Activated effector memory CD4-positive, alpha-beta T cell treated with anti-CD3 and anti-CD28 coated beads, Interleukin-2, amount 50 U/mL, for 16 hours (primary cell): ENCODE results near the gene PLEKHF1.

Experiments
- DNase-seq: peaks from one replicate; pipeline ENCODE4 v3.0.0-alpha.2; 2020

The PLEKHF1 gene

DNA sequence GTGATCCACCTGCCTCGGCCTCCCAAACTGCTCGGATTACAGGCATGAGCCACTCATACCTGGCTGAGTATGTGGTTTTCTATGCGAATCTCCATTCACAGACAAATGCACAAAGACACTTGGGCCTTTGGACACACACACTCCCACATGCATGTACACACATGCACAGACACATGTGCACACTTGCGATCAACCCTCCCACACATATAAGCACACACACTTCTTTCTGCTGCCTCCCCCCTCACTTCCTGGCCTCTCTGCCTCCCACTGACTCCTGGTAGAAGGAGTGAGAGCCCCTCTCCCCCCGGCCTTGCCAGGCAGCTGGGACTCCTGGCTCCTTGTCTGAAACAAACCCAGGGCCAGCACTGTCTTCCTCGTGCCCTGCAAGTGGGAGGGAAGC is 29.3 kb upstream of the PLEKHF1 start:
- no peak for DNase-seq

- DNase-seq, result no peak
Observed at GRCh38 chr19:29636553-29637360, 28.5 kb upstream of the PLEKHF1 start.

DNA sequence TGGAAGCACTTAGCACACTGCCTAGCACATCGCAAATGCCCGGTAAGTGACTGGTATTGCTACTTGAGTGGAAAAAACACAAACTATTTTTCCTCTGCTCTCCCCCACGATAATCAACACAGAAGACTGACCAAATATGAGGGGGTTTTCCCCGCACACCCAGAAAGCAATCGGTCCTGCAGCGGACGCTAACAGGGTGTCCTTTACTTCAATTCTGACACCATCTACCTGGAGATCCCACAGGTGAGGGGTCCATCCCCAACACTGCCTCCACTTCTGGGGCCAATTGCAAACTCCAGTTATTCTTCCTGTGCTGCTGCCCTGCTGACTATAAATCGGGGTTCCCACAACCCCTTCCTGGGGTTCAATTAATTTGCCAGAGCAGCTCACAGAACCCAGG is 26.2 kb upstream of the PLEKHF1 start:
- peak; percentile 16 for DNase-seq

GRCh38 chr19:29640231-29640630 is 25.0 kb upstream of the PLEKHF1 start:
- DNase-seq, result peak; percentile 38

DNA sequence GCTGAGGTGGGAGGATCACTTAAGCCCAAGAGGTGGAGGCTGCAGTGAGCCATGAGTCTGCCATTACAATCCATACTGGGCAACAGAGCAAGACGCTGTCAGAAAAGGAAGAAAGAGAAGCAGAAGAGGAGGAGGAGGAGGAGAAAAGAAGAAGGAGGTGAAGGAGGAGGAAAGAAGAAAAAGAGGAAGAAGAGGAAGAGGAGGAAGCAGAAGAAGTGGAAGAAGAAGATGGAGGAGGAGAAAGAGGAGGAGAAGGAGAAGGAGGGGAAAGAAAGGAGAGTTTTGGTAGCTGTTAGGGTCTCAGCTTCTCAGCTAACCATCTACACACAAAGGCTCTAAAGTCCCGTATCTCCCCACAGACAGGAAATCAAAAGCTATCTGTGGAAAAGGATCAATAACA is 23.7 kb upstream of the PLEKHF1 start:
- no peak for DNase-seq

DNA sequence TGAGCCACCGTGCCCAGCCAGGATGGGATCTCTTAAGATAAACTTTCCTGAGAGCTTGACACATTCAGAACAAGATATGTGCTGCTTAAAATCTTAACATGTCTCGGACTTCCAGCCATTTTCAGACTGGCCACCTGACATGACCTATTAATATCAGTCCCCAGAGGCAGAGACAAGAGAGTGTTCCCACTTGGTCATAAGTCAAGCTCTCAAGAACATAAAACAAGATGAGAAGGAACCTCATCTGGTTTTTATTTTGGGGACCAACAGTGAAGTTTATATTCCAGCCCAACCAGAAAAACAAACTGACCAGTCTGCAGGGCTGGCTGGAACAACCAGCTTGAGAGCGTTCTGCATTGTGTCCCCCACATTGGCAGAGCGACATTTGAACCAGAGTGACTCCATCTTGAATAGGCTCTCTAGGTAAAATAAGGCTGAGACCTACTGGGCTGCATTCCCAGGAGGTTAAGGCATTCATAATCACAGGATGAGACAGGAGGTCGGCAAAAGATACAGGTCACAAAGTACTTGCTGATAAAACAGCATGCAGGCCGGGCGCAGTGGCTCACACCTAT is 21.8 kb upstream of the PLEKHF1 start:
- no peak for DNase-seq

DNA sequence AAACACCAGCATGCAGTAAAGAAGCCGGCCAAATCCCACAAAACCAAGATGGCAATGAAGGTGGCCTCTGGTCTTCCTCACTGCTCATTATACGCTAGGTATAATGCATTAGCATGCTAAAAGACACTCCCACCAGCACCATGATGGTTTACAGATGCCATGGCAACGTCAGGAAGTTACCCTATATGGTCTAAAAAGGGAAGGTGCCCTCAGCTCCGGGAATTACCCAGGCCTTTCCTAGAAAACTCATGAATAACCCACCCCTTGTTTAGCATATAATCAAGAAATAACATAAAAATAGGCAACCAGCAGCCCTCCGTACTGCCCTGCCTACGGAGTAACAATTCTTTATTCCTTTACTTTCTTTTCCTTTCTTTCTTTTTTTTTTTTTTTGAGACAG is 21.1 kb upstream of the PLEKHF1 start:
- DNase-seq, result no peak

- DNase-seq, result no peak
Observed at GRCh38 chr19:29645491-29645867, 19.8 kb upstream of the PLEKHF1 start.

- no peak for DNase-seq
Observed at GRCh38 chr19:29645911-29646310, 19.4 kb upstream of the PLEKHF1 start.

DNA sequence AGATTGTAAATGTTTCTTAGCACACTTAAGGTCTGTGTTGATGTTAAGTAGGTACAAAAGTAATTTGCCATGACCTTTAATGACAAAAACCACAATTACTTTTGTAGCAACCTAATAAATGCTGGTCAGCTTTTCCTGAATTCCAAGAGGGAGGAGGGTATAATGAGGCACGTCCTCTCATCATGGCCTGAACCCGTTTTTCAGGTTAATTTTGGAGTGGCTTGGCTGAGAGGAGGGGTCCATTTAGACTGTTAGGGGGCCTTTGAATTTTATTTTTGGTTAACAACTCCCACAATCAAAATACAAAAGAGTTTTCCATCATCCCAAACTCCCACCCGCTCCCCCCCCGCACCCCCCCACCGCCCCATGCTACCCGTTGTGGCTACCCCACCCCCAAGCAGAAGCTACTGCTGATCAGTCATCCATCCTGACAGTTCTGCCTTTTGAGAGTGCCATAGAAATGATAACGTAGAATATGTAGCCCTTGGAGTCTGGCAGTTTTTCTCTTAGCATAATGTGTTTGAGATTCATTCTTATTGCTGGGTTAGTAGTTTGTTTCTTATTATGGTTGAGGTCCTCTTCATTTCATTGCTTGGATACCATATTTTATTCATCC is 14.4 kb upstream of the PLEKHF1 start:
- no peak for DNase-seq

DNA sequence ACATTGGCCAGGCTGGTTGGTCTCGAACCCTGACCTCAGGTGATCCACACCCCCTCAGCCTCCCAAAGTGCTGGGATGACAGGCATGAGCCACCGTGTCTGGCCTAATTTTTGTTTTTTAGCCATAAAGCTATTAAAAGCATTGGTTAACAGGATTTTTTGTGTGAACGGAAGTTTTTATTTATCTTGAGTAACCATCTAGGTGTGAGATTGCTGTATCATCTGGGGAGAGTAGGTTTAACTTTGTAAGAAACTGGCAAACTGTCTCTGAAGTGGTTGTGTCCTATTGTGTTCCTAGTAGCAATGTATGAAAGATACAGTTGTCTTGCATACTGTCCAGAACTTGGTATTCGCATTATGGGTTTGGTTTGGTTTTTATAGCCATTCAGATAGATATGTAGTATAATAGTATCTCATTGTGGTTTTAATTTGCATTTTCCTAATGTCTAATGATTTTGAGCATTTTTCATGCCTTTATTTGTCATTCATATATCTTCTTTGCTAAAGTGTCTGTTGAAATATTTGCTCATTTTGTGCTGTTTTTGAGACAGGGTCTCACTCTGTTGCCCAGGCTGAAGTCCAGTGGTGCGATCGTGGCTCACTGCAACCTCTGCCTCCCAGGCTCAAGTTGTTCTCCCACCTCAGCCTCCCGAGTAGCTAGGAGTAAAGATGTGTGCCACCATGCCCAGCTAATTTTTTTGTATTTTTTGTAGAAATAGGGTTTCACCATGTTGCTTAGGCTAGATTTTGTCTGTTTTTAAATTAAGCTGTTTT is 13.5 kb upstream of the PLEKHF1 start:
- DNase-seq, result no peak

- peak; percentile 16 for DNase-seq
Observed at GRCh38 chr19:29653398-29653797, 11.9 kb upstream of the PLEKHF1 start.

- DNase-seq, result peak; percentile 51
Observed at GRCh38 chr19:29655648-29656335, 9.5 kb upstream of the PLEKHF1 start.

- DNase-seq, result no peak
Observed at GRCh38 chr19:29658221-29658991, 6.9 kb upstream of the PLEKHF1 start.

DNA sequence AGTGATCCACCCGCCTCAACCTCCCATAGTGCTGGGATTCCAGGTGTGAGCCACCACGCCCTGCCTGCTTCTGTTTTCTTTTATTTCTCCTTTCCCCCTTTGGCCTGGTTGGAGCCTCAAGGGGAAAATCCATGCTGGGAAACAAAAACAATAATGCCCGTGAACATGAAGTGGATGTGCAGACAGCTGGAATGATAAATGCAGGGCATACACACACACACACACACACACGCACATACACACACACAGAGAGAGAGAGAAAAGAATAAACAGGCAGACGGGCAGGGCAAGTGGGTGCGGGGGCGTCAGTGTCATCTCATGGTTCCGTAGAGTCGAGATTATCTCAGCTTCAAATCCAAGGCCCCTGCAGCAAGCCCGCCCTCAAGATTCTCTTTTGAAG is 4.4 kb upstream of the PLEKHF1 start:
- peak; percentile 69 for DNase-seq

DNA sequence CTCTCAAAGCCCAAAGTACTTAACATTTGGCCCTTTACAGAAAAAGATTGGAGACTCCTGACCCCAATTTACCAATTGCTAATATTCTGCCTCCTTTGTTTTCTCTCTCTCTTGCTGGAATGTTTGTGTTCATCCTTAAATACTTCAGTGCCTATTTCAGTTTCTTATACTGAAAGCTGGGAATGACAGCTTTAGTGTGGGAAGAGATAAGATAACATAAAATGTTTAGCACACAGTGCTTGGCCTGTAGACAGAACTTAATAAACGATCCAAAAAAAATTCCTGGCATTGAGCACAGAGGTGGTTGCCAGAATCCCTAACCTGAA is 3.0 kb upstream of the PLEKHF1 start:
- no peak for DNase-seq

GRCh38 chr19:29662604-29663404 is 2.5 kb upstream of the PLEKHF1 start:
- DNase-seq, result peak; percentile 69

- peak; percentile 61 for DNase-seq
Observed at GRCh38 chr19:29663861-29664752, 1.2 kb upstream of the PLEKHF1 start.

DNA sequence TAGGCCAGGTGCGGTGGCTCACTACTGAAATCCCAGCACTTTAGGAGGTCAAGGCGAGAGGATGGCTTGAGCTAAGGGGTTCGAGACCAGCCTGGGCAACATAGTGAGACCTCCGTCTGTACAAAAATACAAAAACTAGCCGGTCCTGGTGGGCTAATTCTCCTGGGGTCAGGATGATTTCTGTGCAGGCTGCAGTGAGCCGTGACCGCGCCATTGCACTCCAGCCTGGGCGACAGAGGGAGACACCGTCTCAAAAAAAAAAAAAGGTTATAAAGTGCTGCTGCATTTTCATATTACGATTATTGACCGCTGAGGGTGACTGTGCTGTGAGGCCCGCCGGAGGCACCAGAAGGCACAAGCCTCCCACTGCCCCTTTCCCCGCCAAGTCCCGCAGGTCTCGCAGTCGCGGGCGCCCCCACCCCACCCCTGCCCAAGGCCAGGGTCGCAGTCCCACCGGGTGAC is 477 bp upstream of the PLEKHF1 start:
- no peak for DNase-seq
